ENCODE measurements around the gene MEGF11. TPM values are rescaled to one million over a fixed set of nuclear protein-coding genes. Genes with fewer than 3 reads are reported as not detected.

MEGF11 gene
- total RNA-seq, 1 donor from 2014 or later = not detected

DNA sequence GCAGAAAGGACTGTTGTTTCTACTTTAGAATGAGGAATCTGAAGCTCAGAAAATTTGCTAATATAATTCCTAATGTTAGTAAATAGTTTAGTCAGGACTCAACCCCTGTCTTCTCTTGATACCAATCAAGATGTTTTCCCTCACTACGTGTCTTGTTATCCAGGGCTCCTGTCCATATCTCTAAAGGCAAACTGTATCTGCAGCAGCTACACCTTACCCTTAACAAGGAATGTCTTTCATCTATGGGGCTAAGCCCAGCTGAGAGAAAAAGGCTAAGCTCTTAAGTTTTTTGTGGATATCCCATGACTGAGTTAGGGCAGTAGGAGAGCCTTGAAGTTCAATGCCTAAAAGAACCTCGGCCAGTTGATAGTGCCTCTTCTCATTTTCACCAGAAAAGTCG, 351.7 kb downstream of the MEGF11 start:
- no peak for FAIRE-seq
- TF ChIP-seq, protein P1, sequence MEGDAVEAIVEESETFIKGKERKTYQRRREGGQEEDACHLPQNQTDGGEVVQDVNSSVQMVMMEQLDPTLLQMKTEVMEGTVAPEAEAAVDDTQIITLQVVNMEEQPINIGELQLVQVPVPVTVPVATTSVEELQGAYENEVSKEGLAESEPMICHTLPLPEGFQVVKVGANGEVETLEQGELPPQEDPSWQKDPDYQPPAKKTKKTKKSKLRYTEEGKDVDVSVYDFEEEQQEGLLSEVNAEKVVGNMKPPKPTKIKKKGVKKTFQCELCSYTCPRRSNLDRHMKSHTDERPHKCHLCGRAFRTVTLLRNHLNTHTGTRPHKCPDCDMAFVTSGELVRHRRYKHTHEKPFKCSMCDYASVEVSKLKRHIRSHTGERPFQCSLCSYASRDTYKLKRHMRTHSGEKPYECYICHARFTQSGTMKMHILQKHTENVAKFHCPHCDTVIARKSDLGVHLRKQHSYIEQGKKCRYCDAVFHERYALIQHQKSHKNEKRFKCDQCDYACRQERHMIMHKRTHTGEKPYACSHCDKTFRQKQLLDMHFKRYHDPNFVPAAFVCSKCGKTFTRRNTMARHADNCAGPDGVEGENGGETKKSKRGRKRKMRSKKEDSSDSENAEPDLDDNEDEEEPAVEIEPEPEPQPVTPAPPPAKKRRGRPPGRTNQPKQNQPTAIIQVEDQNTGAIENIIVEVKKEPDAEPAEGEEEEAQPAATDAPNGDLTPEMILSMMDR (IDR thresholded peaks at IDR 0.05; ENCODE audit: insufficient read depth, low read length, severe bottlenecking) = no peak
- DNase-seq (ENCODE audit: low read depth) = no peak
- Histone ChIP-seq H3K4me3 (ENCODE audit: low read depth, low read length) (no peak overlapping the region), H3K27me3 (ENCODE audit: control insufficient read depth, insufficient read depth, low read length) (no peaks in the 10 kb centered on the region), H3K36me3 (ENCODE audit: control insufficient read depth, insufficient read depth, low read length) (peaks cover 10% of the 10 kb centered on the region)

- Histone ChIP-seq H3K27me3 (ENCODE audit: control insufficient read depth, insufficient read depth, low read length) (no peaks in the 10 kb centered on the region), H3K4me3 (ENCODE audit: low read depth, low read length) (no peak overlapping the region), H3K36me3 (ENCODE audit: control insufficient read depth, insufficient read depth, low read length) (peaks cover 10% of the 10 kb centered on the region)
- DNase-seq (ENCODE audit: low read depth) (peak; percentile 10), FAIRE-seq (no peak)
- TF ChIP-seq, protein P1 (IDR thresholded peaks at IDR 0.05; ENCODE audit: insufficient read depth, low read length, severe bottlenecking) = no peak
These were observed 352.2 kb downstream of the MEGF11 start for GRCh38 chr15:65901336-65901735.

- peaks cover 13% of the 10 kb centered on the region for H3K36me3 ChIP-seq (ENCODE audit: control insufficient read depth, insufficient read depth, low read length)
- TF ChIP-seq, protein P1 (IDR thresholded peaks at IDR 0.05; ENCODE audit: insufficient read depth, low read length, severe bottlenecking) = no peak
These were observed 353.1 kb downstream of the MEGF11 start for GRCh38 chr15:65900488-65900887.

DNA sequence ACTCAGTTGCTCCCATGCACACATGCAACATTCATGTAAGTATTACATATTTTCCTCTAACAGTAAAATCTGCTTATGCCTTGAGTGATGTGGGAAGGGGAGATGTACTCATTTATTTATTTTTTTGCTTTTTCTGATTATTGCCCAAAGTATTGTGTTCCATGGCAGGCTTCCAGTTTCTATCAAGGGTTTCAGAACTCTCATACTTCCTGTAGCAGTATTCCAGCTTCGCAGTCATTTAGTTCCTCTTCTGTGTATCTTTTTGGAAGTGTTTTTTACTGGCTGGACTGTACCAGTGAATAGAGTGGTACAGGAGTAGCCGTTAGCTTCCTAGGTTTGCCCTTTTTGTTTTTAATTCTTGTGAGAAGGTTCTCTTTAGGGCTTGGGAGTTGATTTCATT, 357.3 kb downstream of the MEGF11 start:
- Histone ChIP-seq H3K4me3 (ENCODE audit: low read depth, low read length) (no peak overlapping the region), H3K27me3 (ENCODE audit: control insufficient read depth, insufficient read depth, low read length) (no peaks in the 10 kb centered on the region), H3K36me3 (ENCODE audit: control insufficient read depth, insufficient read depth, low read length) (peaks cover 8% of the 10 kb centered on the region)
- TF ChIP-seq, protein P1 (IDR thresholded peaks at IDR 0.05; ENCODE audit: insufficient read depth, low read length, severe bottlenecking) = no peak
- DNase-seq (ENCODE audit: low read depth) = no peak
- no peak for FAIRE-seq

More at GRCh38 chr15:65900488-65900887, 353.1 kb downstream of the MEGF11 start:
- DNase-seq (ENCODE audit: low read depth) = no peak
- FAIRE-seq = no peak
- H3K27me3 ChIP-seq (ENCODE audit: control insufficient read depth, insufficient read depth, low read length) = no peaks in the 10 kb centered on the region
- no peak overlapping the region for H3K4me3 ChIP-seq (ENCODE audit: low read depth, low read length)

DNA sequence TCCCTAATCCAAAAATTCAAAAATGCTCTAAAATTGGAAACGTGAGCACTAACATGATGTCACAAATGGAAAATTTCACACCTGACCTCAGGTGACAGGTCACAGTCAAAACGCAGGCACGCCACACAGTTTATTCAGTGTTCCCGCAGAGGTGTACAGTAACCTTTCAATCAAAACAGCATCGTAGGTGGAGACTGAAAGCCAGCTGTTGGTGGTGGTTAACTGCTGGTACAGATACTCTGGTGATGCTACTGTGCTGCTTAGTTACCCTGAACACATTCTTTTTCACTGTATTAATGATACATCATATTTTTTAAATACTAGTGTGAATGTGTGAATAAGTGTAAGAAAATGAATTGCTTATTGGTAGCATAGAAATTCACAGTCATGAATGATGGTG, 360.5 kb downstream of the MEGF11 start:
- no peaks in the 10 kb centered on the region for H3K27me3 ChIP-seq (ENCODE audit: control insufficient read depth, insufficient read depth, low read length)
- H3K4me3 ChIP-seq (ENCODE audit: low read depth, low read length) = no peak overlapping the region
- TF ChIP-seq, protein P1 (IDR thresholded peaks at IDR 0.05; ENCODE audit: insufficient read depth, low read length, severe bottlenecking) = no peak
- DNase-seq (ENCODE audit: low read depth) (no peak), FAIRE-seq (no peak)
- peaks cover 8% of the 10 kb centered on the region for H3K36me3 ChIP-seq (ENCODE audit: control insufficient read depth, insufficient read depth, low read length)

DNA sequence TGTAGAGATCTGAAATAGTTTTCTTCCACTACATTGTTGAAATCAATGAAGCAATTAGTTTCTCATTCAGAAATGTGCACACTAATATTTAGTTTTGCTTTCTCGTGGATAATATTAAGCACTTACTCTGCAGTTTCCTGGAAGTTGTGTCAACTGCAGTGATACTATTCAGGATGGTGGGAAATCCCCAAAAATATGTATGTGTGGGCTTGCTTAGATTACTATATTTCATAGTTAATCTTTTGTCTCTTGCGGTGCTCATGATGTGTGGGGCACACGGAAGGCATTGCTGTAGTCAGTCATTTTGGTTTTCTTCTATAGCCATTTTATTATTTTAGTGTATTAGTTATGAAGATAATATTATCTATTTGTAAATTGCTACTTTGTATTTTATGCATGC, 364.6 kb downstream of the MEGF11 start:
- FAIRE-seq = no peak
- Histone ChIP-seq H3K27me3 (ENCODE audit: control insufficient read depth, insufficient read depth, low read length) (no peaks in the 10 kb centered on the region), H3K4me3 (ENCODE audit: low read depth, low read length) (no peak overlapping the region), H3K36me3 (ENCODE audit: control insufficient read depth, insufficient read depth, low read length) (peaks cover 5% of the 10 kb centered on the region)
- TF ChIP-seq, protein P1 (IDR thresholded peaks at IDR 0.05; ENCODE audit: insufficient read depth, low read length, severe bottlenecking) = no peak
- DNase-seq (ENCODE audit: low read depth) = no peak
